GM10266 (cell line): ENCODE data around the gene PWWP2B.

ENCODE experiments used
- DNase-seq: peaks from one replicate; pipeline ENCODE4 v3.0.0; 2012; ENCODE audit errors: extremely low spot score
- CTCF ChIP-seq: IDR thresholded peaks from 2 replicates; pipeline ENCODE4 v1.5.1; 2012; ENCODE audit warnings: mild to moderate bottlenecking, low read depth; ENCODE audit not compliant: control insufficient read depth, insufficient read depth; ENCODE audit errors: missing control alignments

Gene PWWP2B

GRCh38 chr10:132461103-132461682, 64.2 kb downstream of the PWWP2B start:
- no peak for DNase-seq
- TF ChIP-seq CTCF: no peak

GRCh38 chr10:132461683-132462231, 64.8 kb downstream of the PWWP2B start:
- DNase-seq: no peak
- TF ChIP-seq CTCF: no peak

- no peak for DNase-seq
- TF ChIP-seq CTCF: no peak
Observed at GRCh38 chr10:132462463-132463332, 65.7 kb downstream of the PWWP2B start.

GRCh38 chr10:132463333-132464255, 66.6 kb downstream of the PWWP2B start:
- no peak for DNase-seq
- TF ChIP-seq CTCF: peak; percentile 17

- DNase-seq: no peak
- no peak for TF ChIP-seq CTCF
Observed at GRCh38 chr10:132464256-132465192, 67.5 kb downstream of the PWWP2B start.
